Gastroesophageal sphincter (tissue), 3 donors: ENCODE results near the gene PLCB4.

ENCODE experiments used
- CTCF ChIP-seq, 4 experiments: fragments of 200-600 bp in 2 of 4; fragments of 450-650 bp in 2 of 4; sonication (generic) in 1 of 4; IDR thresholded peaks; one replicate each; pipeline ENCODE4 v1.5.1; 2017 to 2019; ENCODE audit warnings: antibody characterized with exemption in 4 of 4, mild to moderate bottlenecking in 2 of 4, moderate library complexity in 2 of 4
- EP300 ChIP-seq: sonication (generic); formaldehyde crosslinking; IDR thresholded peaks from one replicate; pipeline ENCODE4 v1.6.1; 2017; ENCODE audit warnings: antibody characterized with exemption, mild to moderate bottlenecking
- POLR2A ChIP-seq, 2 donors: fragments of 450-650 bp; IDR thresholded peaks; one replicate each; pipeline ENCODE4 v1.6.1; 2017; ENCODE audit warnings: antibody characterized with exemption in 2 of 2, mild to moderate bottlenecking in 2 of 2, moderate library complexity in 1 of 2
- POLR2AphosphoS5 ChIP-seq: sonication (generic); formaldehyde crosslinking; IDR thresholded peaks from one replicate; pipeline ENCODE4 v1.6.1; 2017; ENCODE audit warnings: antibody characterized with exemption

GRCh38 chr20:9439806-9440205, 370.9 kb downstream of the PLCB4 start:
- TF ChIP-seq POLR2A (IDR thresholded peaks at IDR 0.05) (no peak), CTCF (IDR thresholded peaks at IDR 0.05) (no peak), EP300 (no peak), POLR2AphosphoS5 (no peak)
